Choroid plexus epithelial cell (primary cell): ENCODE measurements around the gene AACS.
"Not testable (repeated sequence)": the region's sequence is repeated elsewhere in the genome, so short reads cannot be mapped to it uniquely, and the experiment has no call there.

Experiments
- DNase-seq: peaks from one replicate; pipeline ENCODE4 v3.0.0-alpha.2; 2010; ENCODE audit warnings: low read depth
- H3K4me3 ChIP-seq: 2 replicates; pipeline ENCODE4 v1.5.1; 2011; ENCODE audit warnings: low read depth, mild to moderate bottlenecking, control low read depth, low read length, moderate library complexity
- CTCF ChIP-seq: conservative IDR thresholded peaks from 2 replicates; pipeline ENCODE4 v1.5.1; 2011; ENCODE audit warnings: low read depth, mild to moderate bottlenecking, control low read depth, inconsistent platforms, low read length, moderate library complexity

AACS gene

GRCh38 chr12:125069616-125070015 lies 4.4 kb downstream of the AACS start:
- no peak overlapping the region for H3K4me3 ChIP-seq
- no peak for TF ChIP-seq CTCF

GRCh38 chr12:125070112-125070511 lies 4.9 kb downstream of the AACS start:
- H3K4me3 ChIP-seq = no peak overlapping the region
- TF ChIP-seq CTCF = peak; percentile 11
- DNase-seq = peak; percentile 18

More at GRCh38 chr12:125069616-125070015, 4.4 kb downstream of the AACS start:
- DNase-seq = no peak

DNA sequence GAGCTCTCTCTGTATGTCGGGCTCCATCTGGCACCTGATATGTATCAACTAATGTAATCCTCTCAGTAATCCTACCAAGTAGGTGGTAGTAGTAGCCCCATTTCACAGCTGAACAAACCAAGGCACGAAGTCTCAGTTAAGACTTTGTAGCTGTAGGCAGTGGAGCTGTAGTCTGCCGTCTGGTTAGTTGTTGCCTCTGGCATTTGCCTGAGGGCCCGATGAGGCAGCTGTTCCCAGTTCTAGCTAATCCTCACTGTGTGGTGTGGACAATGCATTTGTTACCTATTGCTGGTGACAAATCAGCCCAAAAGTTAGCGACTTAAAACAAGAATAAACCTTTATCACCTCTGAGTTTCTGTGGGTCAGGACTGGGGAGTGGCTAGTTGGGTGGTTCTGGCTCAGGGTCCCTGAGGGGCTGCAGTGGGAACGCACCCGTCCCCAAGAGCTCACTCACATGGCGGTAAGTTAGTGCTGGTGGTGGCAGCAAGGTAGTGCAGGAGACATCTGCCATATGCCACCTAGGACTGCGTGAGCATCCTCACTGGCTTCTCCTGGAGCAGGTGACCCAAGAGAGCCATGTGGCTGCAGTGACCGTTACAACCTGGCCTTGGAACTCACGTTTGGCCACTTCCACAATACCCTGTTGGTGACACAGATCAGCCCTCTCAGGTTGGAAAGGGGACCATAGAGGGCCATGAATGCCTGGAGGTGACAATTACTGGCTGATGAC lies 5.6 kb downstream of the AACS start:
- no peak for DNase-seq
- TF ChIP-seq CTCF = no peak
- H3K4me3 ChIP-seq = no peak overlapping the region

DNA sequence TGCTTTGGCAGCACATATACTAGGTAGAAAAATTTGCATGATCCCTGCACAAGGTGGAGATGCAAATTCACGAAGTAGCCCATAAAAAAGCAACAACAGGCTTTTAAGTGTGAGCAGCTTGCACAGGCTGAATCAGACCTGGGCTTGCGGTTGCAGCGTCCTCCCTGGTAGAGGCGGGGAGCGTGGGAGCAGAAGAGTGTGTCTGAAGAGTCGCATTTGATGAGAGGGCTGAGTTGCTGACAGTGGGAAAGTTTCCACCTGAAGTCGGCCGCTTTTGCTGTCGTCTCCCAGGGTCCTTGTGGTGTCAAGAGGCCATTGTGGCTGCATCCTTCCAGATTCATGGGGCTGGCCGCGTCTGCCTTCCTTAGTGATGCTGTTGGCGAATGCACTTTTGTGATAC lies 6.2 kb downstream of the AACS start:
- DNase-seq = no peak
- TF ChIP-seq CTCF = no peak
- no peak overlapping the region for H3K4me3 ChIP-seq

DNA sequence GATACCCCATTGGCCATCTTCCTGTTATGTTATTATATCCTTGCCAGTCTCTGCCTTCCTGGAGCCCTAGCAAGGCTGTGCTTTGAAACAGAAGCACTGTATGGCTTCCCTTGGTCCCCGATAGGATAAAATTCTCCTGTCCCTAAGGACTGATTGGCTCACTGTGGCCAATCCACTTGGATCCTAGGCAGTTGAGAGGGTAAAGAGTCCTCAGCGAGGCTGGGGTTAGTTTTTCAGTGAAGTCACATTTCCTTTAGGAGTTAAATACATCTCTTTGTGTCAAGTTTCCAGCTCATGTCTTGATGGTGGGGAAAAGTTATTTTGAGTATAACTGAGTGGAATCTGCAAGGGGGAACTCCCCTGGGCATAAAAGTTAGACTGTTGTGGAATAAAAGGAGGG lies 7.3 kb downstream of the AACS start:
- H3K4me3 ChIP-seq = no peak overlapping the region
- no peak for DNase-seq
- TF ChIP-seq CTCF = no peak

DNA sequence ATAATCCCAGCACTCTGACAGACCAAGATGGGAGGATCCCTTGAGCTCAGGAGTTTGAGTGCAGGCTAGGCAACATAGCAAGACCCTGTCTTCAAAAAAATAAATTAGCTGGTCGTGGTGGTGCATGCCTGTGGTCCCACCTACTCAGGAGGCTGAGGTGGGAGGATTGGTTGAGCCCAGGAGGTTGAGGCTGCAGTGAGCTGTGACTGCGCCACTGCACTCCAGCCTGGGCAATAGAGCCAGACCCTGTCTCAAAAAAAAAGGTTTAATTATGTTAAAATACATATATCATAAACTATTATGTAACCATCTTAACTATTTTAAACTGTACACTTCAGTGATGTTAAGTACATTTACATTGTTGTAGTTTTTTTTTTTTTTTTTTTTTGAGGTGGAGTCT lies 9.1 kb downstream of the AACS start:
- not testable (repeated sequence) for DNase-seq

DNA sequence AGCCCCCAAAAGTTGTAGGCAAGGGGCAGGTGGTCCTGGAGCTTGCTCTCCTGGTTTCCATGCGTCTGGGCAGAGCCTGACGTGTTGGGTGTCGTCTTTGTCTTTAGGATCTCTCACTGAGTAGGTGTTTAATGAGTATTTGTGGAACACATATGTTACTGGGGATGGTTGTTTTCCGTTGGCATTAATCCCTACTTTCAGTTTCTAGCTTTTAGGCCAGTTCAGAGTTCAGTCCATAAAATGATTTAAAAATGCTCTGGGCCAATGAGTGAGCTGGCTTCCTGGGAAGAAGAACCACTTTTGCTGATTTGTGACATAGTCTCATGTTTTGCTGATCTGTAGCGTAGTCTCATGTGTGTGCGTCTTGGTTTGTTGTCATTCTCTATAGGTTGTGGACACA lies 10.9 kb downstream of the AACS start:
- no peak for DNase-seq
- H3K4me3 ChIP-seq = no peak overlapping the region
- TF ChIP-seq CTCF = no peak

More for the DNA sequence above, 9.1 kb downstream of the AACS start:
- not testable (repeated sequence) for H3K4me3 ChIP-seq

- H3K4me3 ChIP-seq = no peak overlapping the region
- TF ChIP-seq CTCF = no peak
- DNase-seq = no peak
Observed at GRCh38 chr12:125079084-125079483, 13.8 kb downstream of the AACS start.
